Activated T-helper 1 cell treated with Interleukin-2 at 50 U/mL for 16 hours (primary cell): ENCODE results near the gene TMEM116.
"Not testable (repeated sequence)": the region's sequence is repeated elsewhere in the genome, so short reads cannot be mapped to it uniquely, and the experiment has no call there.

Experiments
- DNase-seq: peaks from one replicate; pipeline ENCODE4 v3.0.0-alpha.2; 2020; ENCODE audit warnings: low read depth

TMEM116 gene

GRCh38 chr12:111976291-111976690, 36.7 kb downstream of the TMEM116 start:
- no peak for DNase-seq

GRCh38 chr12:111975161-111975931, 37.6 kb downstream of the TMEM116 start:
- DNase-seq: no peak

- no peak for DNase-seq
Observed at GRCh38 chr12:111971800-111972199, 41.2 kb downstream of the TMEM116 start.

- DNase-seq: no peak
Observed at GRCh38 chr12:111964935-111965334, 48.0 kb downstream of the TMEM116 start.

- not testable (repeated sequence) for DNase-seq
Observed at GRCh38 chr12:111959518-111959917, 53.4 kb downstream of the TMEM116 start.

GRCh38 chr12:111957224-111957623, 55.7 kb downstream of the TMEM116 start:
- DNase-seq: not testable (repeated sequence)

- no peak for DNase-seq
Observed at GRCh38 chr12:111954969-111955368, 58.0 kb downstream of the TMEM116 start.

GRCh38 chr12:111953455-111953854, 59.5 kb downstream of the TMEM116 start:
- no peak for DNase-seq

GRCh38 chr12:111952084-111952787, 60.7 kb downstream of the TMEM116 start:
- not testable (repeated sequence) for DNase-seq

GRCh38 chr12:111950961-111951676, 61.8 kb downstream of the TMEM116 start:
- not testable (repeated sequence) for DNase-seq

GRCh38 chr12:111943929-111944328, 69.0 kb downstream of the TMEM116 start:
- no peak for DNase-seq

GRCh38 chr12:111942557-111942956, 70.4 kb downstream of the TMEM116 start:
- no peak for DNase-seq

GRCh38 chr12:111937429-111937828, 75.5 kb downstream of the TMEM116 start:
- DNase-seq: no peak

- no peak for DNase-seq
Observed at GRCh38 chr12:111936869-111937268, 76.1 kb downstream of the TMEM116 start.

- DNase-seq: no peak
Observed at GRCh38 chr12:111932241-111932640, 80.7 kb downstream of the TMEM116 start.

GRCh38 chr12:111927346-111927745, 85.6 kb downstream of the TMEM116 start:
- no peak for DNase-seq

- no peak for DNase-seq
Observed at GRCh38 chr12:111926631-111927030, 86.3 kb downstream of the TMEM116 start.

- DNase-seq: no peak
Observed at GRCh38 chr12:111925171-111925570, 87.8 kb downstream of the TMEM116 start.

GRCh38 chr12:111907740-111908139, 105.2 kb downstream of the TMEM116 start:
- no peak for DNase-seq

- no peak for DNase-seq
Observed at GRCh38 chr12:111905502-111905901, 107.5 kb downstream of the TMEM116 start.

GRCh38 chr12:111904446-111904975, 108.5 kb downstream of the TMEM116 start:
- DNase-seq: no peak

GRCh38 chr12:111901182-111901581, 111.8 kb downstream of the TMEM116 start:
- DNase-seq: no peak

- DNase-seq: no peak
Observed at GRCh38 chr12:111894556-111894955, 118.4 kb downstream of the TMEM116 start.
